PFSK-1 (cell line): ENCODE measurements around the gene GABRB1.

Experiments used
- FOXP2 ChIP-seq: optimal IDR thresholded peaks from 2 replicates; pipeline ENCODE3; 2011; ENCODE audit warnings: borderline replicate concordance, control low read depth, inconsistent platforms; ENCODE audit not compliant: insufficient read depth; ENCODE audit errors: extremely low read length, extremely low read depth
- POLR2AphosphoS5 ChIP-seq: IDR thresholded peaks from 2 replicates; pipeline ENCODE4 v1.6.1; 2012; ENCODE audit warnings: low read depth, mild to moderate bottlenecking, control low read depth, low read length, moderate library complexity
- SIN3A ChIP-seq: IDR thresholded peaks from 2 replicates; pipeline ENCODE4 v1.6.1; 2012; ENCODE audit warnings: mild to moderate bottlenecking, low read length, moderate library complexity, borderline replicate concordance; ENCODE audit not compliant: insufficient read depth
- TAF1 ChIP-seq: IDR thresholded peaks from 2 replicates; pipeline ENCODE4 v1.6.1; 2012; ENCODE audit warnings: low read length, control low read depth, borderline replicate concordance; ENCODE audit not compliant: insufficient read depth
- TF ChIP-seq, protein P1 (sequence below), 2 experiments: IDR thresholded peaks; 2 replicates each; pipeline versions ENCODE4 v1.6.1 to v1.8.0; 2011 to 2012; ENCODE audit warnings: low read depth in 2 of 2, low read length in 2 of 2, control low read depth in 1 of 2, inconsistent platforms in 1 of 2, mild to moderate bottlenecking in 1 of 2, moderate library complexity in 1 of 2; ENCODE audit not compliant: insufficient read depth in 1 of 2

GABRB1 gene

DNA sequence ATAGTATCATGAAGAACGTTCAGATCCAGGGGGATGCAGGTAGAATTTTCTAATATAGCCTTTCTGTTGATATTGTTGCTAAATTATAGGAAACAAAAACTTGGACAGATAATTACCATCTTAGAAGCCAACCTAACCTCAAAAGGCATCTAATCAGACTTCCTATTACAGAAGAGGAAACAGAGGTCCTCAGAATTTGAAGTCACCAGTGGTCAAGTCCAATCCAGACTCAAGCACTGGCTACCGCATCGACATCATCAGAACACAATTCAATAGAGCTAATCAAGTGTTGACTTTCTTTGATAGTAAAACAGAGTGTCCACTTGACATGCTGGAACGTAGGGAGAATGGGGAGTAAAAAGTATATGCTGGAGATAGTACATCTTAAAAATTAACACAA is 443.4 kb downstream of the GABRB1 start:
- TF ChIP-seq SIN3A, result no peak
- no peak for TF ChIP-seq FOXP2
- TF ChIP-seq TAF1, result no peak
- no peak for TF ChIP-seq POLR2AphosphoS5
- TF ChIP-seq, protein P1, sequence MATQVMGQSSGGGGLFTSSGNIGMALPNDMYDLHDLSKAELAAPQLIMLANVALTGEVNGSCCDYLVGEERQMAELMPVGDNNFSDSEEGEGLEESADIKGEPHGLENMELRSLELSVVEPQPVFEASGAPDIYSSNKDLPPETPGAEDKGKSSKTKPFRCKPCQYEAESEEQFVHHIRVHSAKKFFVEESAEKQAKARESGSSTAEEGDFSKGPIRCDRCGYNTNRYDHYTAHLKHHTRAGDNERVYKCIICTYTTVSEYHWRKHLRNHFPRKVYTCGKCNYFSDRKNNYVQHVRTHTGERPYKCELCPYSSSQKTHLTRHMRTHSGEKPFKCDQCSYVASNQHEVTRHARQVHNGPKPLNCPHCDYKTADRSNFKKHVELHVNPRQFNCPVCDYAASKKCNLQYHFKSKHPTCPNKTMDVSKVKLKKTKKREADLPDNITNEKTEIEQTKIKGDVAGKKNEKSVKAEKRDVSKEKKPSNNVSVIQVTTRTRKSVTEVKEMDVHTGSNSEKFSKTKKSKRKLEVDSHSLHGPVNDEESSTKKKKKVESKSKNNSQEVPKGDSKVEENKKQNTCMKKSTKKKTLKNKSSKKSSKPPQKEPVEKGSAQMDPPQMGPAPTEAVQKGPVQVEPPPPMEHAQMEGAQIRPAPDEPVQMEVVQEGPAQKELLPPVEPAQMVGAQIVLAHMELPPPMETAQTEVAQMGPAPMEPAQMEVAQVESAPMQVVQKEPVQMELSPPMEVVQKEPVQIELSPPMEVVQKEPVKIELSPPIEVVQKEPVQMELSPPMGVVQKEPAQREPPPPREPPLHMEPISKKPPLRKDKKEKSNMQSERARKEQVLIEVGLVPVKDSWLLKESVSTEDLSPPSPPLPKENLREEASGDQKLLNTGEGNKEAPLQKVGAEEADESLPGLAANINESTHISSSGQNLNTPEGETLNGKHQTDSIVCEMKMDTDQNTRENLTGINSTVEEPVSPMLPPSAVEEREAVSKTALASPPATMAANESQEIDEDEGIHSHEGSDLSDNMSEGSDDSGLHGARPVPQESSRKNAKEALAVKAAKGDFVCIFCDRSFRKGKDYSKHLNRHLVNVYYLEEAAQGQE (IDR thresholded peaks at IDR 0.05; ENCODE audit: insufficient read depth in 1 of 2, low read depth in 2 of 2, low read length in 2 of 2), result no peak

DNA sequence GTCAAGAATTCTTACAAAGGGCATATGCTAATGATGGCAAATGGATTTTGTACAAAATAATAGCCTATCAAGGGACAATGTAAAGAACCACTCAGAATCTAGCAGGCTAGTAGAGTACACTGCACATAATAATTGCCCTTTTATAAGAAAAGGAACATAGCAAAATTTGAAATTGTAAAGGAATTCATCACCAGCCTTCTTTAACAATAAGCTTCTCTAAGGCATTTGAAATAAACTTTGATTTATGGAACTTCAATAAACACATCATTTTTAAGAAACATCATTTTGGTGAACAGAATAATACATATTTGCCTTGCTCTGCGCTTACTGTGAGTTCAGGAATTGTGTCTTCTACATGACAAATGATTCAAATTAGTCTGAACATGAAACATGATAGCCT is 444.0 kb downstream of the GABRB1 start:
- TF ChIP-seq SIN3A, result no peak
- TF ChIP-seq POLR2AphosphoS5, result no peak
- TF ChIP-seq TAF1, result no peak
- TF ChIP-seq, protein P1 (IDR thresholded peaks at IDR 0.05; ENCODE audit: insufficient read depth in 1 of 2, low read depth in 2 of 2, low read length in 2 of 2), result no peak
- no peak for TF ChIP-seq FOXP2
